Mesenchymal stem cell (in vitro differentiated cells and primary cell): ENCODE data around the gene TIMP2.

Source experiments
- DNase-seq: peaks from one replicate; pipeline ENCODE4 v3.0.0-alpha.2; 2013
- H2AFZ ChIP-seq: one replicate; pipeline ENCODE4 v1.6.1; 2013; ENCODE audit warnings: low read depth, mild to moderate bottlenecking, control low read depth, inconsistent platforms, low read length, moderate library complexity
- H2AK5ac ChIP-seq: 2 replicates; pipeline ENCODE4 v1.6.1; 2013; ENCODE audit warnings: low read length, moderate library complexity, mild to moderate bottlenecking, inconsistent platforms; ENCODE audit not compliant: severe bottlenecking
- H2BK120ac ChIP-seq: one replicate; pipeline ENCODE4 v1.6.1; 2013; ENCODE audit warnings: low read depth, mild to moderate bottlenecking, inconsistent platforms, low read length, moderate library complexity
- H2BK12ac ChIP-seq, 2 experiments: one replicate each; pipeline ENCODE4 v1.6.1; 2013; ENCODE audit warnings: inconsistent platforms in 2 of 2, low read length in 2 of 2, mild to moderate bottlenecking in 2 of 2, moderate library complexity in 2 of 2, control low read depth in 1 of 2
- H2BK15ac ChIP-seq: one replicate; pipeline ENCODE4 v1.6.1; 2013; ENCODE audit warnings: mild to moderate bottlenecking, low read depth, inconsistent platforms; ENCODE audit not compliant: poor library complexity, severe bottlenecking
- H2BK5ac ChIP-seq: 2 replicates; pipeline ENCODE4 v1.6.1; 2013; ENCODE audit warnings: low read depth, mild to moderate bottlenecking, low read length, control low read depth, inconsistent platforms; ENCODE audit not compliant: poor library complexity, severe bottlenecking
- H3K14ac ChIP-seq, 2 experiments: one replicate each; pipeline ENCODE4 v1.6.1; 2013; ENCODE audit warnings: inconsistent platforms in 2 of 2, low read length in 2 of 2, control low read depth in 1 of 2, mild to moderate bottlenecking in 1 of 2, moderate library complexity in 1 of 2
- H3K18ac ChIP-seq, 2 experiments: one replicate each; pipeline ENCODE4 v1.6.1; 2013; ENCODE audit warnings: inconsistent platforms in 2 of 2, low read length in 2 of 2, control low read depth in 1 of 2, low read depth in 1 of 2, mild to moderate bottlenecking in 1 of 2
- H3K23ac ChIP-seq, 2 experiments: one replicate each; pipeline ENCODE4 v1.6.1; 2013; ENCODE audit warnings: inconsistent platforms in 2 of 2, low read length in 2 of 2, mild to moderate bottlenecking in 2 of 2, moderate library complexity in 2 of 2, control low read depth in 1 of 2
- H3K27ac ChIP-seq: 2 replicates; pipeline ENCODE4 v1.5.1; 2013; ENCODE audit warnings: mild to moderate bottlenecking, moderate library complexity, low read length, control low read depth, inconsistent platforms; ENCODE audit not compliant: poor library complexity, severe bottlenecking
- H3K27me3 ChIP-seq, 2 experiments: 2 replicates each; pipeline versions ENCODE4 v1.6.1 to v1.7.0; 2013; ENCODE audit warnings: low read length in 2 of 2, mild to moderate bottlenecking in 2 of 2, moderate library complexity in 2 of 2, control low read depth in 1 of 2, inconsistent platforms in 1 of 2; ENCODE audit not compliant: control insufficient read depth in 1 of 2, insufficient read depth in 1 of 2
- H3K36me3 ChIP-seq, 2 experiments: 2 replicates each; pipeline versions ENCODE4 v1.6.1 to v1.7.0; 2013; ENCODE audit warnings: low read length in 2 of 2, control low read depth in 1 of 2, inconsistent platforms in 1 of 2, low read depth in 1 of 2, mild to moderate bottlenecking in 1 of 2; ENCODE audit not compliant: insufficient read depth in 2 of 2, control insufficient read depth in 1 of 2
- H3K4ac ChIP-seq, 2 experiments: one replicate each; pipeline ENCODE4 v1.6.1; 2013; ENCODE audit warnings: inconsistent platforms in 2 of 2, low read length in 2 of 2, mild to moderate bottlenecking in 2 of 2, moderate library complexity in 2 of 2, control low read depth in 1 of 2, low read depth in 1 of 2
- H3K4me1 ChIP-seq: 2 replicates; pipeline ENCODE4 v1.6.1; 2013; ENCODE audit warnings: low read depth, low read length, control low read depth; ENCODE audit not compliant: control insufficient read depth, insufficient read depth
- H3K4me2 ChIP-seq: 2 replicates; pipeline ENCODE4 v1.6.1; 2013; ENCODE audit warnings: low read length, mild to moderate bottlenecking, inconsistent platforms; ENCODE audit not compliant: poor library complexity, severe bottlenecking
- H3K4me3 ChIP-seq, 2 experiments: 2 replicates each; pipeline versions ENCODE4 v1.5.1 to v1.7.0; 2013; ENCODE audit warnings: low read length in 2 of 2, mild to moderate bottlenecking in 2 of 2, control low read depth in 1 of 2, low read depth in 1 of 2; ENCODE audit not compliant: insufficient read depth in 1 of 2
- H3K79me1 ChIP-seq: replicated peaks from 2 replicates; pipeline ENCODE4 v1.6.1; 2013; ENCODE audit warnings: mild to moderate bottlenecking, control low read depth, low read length, inconsistent platforms; ENCODE audit not compliant: poor library complexity, severe bottlenecking
- H3K9ac ChIP-seq: 2 replicates; pipeline ENCODE4 v1.7.0; 2013; ENCODE audit warnings: mild to moderate bottlenecking, low read length, moderate library complexity
- H3K9me3 ChIP-seq: 2 replicates; pipeline ENCODE4 v1.7.0; 2013; ENCODE audit warnings: mild to moderate bottlenecking, low read length; ENCODE audit not compliant: control insufficient read depth
- H4K8ac ChIP-seq: one replicate; pipeline ENCODE4 v1.6.1; 2013; ENCODE audit warnings: inconsistent platforms, mild to moderate bottlenecking, low read length, moderate library complexity
- H4K91ac ChIP-seq: one replicate; pipeline ENCODE4 v1.6.1; 2013; ENCODE audit warnings: mild to moderate bottlenecking, low read length, inconsistent platforms
- WGBS: methylation state at CpG from one replicate; pipeline ENCODE4 v1.1.7; 2013; ENCODE audit warnings: mixed read lengths; 5-methylcytosine and 5-hydroxymethylcytosine counted together

TIMP2 gene

GRCh38 chr17:78959803-78960202 lies 34.6 kb upstream of the TIMP2 start:
- H3K14ac ChIP-seq = no peak overlapping the region
- H2BK5ac ChIP-seq = no peak overlapping the region
- H3K27me3 ChIP-seq = no peaks in the 10 kb centered on the region
- no peak overlapping the region for H3K23ac ChIP-seq
- no peak overlapping the region for H2BK12ac ChIP-seq
- H3K27ac ChIP-seq = no peak overlapping the region
- H3K4me2 ChIP-seq = no peak overlapping the region
- H4K91ac ChIP-seq = no peak overlapping the region
- H3K9ac ChIP-seq = no peak overlapping the region
- no peak overlapping the region for H2AFZ ChIP-seq
- no peak overlapping the region for H3K4ac ChIP-seq
- H2BK120ac ChIP-seq = no peak overlapping the region
- no peaks in the 10 kb centered on the region for H3K9me3 ChIP-seq
- DNase-seq = no peak
- H3K4me1 ChIP-seq = peaks cover 6% of the 10 kb centered on the region
- 91% methylated on average over 12 of the region's 12 CpGs for WGBS
- no peak overlapping the region for H2AK5ac ChIP-seq
- H4K8ac ChIP-seq = no peak overlapping the region
- H2BK15ac ChIP-seq = no peak overlapping the region
- no peak overlapping the region for H3K4me3 ChIP-seq
- H3K18ac ChIP-seq = no peak overlapping the region
- no peaks in the 10 kb centered on the region for H3K36me3 ChIP-seq
- H3K79me1 ChIP-seq = no peaks in the 10 kb centered on the region

DNA sequence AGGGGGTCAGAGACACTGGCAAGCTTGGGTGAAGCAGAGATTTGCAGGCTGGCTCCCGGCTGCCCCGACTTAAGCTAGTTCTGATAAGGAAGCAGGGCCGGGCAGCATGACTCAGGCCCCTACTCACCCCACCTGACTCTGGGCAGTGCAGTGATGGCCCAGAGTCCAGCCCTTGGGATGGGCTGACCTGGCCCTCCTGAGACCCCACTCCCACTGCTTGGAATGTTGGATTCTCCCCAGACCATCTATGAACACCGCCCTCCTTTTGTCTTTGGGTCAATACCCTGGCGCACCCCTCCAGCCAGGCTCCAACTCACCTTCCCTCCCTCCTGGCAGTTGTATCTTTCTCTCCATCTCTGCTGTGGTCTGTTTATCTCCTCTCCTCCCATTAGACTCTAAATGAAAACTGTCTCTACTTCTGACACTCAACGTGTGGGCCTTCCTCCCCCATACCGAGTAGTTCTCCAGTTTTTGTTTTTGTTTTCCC lies 33.5 kb upstream of the TIMP2 start:
- Histone ChIP-seq H4K91ac (no peak overlapping the region), H3K79me1 (no peaks in the 10 kb centered on the region), H3K27ac (no peak overlapping the region), H3K27me3 (no peaks in the 10 kb centered on the region), H3K4me3 (no peak overlapping the region), H3K36me3 (no peaks in the 10 kb centered on the region), H3K14ac (no peak overlapping the region), H3K9ac (no peak overlapping the region), H3K4me1 (peaks cover 6% of the 10 kb centered on the region), H3K4ac (no peak overlapping the region), H2AK5ac (no peak overlapping the region), H2AFZ (no peak overlapping the region), H2BK5ac (no peak overlapping the region), H3K18ac (no peak overlapping the region), H2BK15ac (no peak overlapping the region), H4K8ac (no peak overlapping the region), H3K4me2 (no peak overlapping the region), H3K23ac (no peak overlapping the region), H3K9me3 (no peaks in the 10 kb centered on the region), H2BK120ac (no peak overlapping the region), H2BK12ac (no peak overlapping the region)
- WGBS = 87% methylated on average over 7 of the region's 7 CpGs
- no peak for DNase-seq

DNA sequence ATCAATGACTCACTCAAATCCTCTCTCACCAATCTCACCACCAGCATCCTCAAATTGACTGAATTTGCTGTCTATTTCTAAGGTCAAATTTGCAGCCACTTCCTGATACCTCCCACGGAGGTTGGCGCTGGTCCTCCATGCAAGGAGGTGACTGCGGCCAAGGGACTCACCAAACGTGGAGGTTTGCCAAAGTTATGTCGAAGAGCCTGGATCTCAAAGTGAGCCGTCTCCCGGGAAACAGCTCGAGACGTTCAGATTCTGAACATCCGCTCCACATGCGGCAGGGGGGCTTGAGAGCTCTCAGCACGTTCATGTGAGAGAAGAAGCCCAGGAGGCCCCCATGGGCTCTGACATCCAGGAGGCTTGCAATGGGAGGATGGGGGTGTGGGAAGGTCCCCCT lies 31.9 kb upstream of the TIMP2 start:
- no peak overlapping the region for H3K4me2 ChIP-seq
- no peak overlapping the region for H4K8ac ChIP-seq
- H3K14ac ChIP-seq = no peak overlapping the region
- no peak overlapping the region for H3K4ac ChIP-seq
- no peak for DNase-seq
- no peak overlapping the region for H2BK120ac ChIP-seq
- no peak overlapping the region for H2AK5ac ChIP-seq
- no peak overlapping the region for H3K4me3 ChIP-seq
- H3K27ac ChIP-seq = no peak overlapping the region
- WGBS = 91% methylated on average over 12 of the region's 12 CpGs
- no peak overlapping the region for H4K91ac ChIP-seq
- H3K9me3 ChIP-seq = no peaks in the 10 kb centered on the region
- no peak overlapping the region for H3K9ac ChIP-seq
- no peak overlapping the region for H2AFZ ChIP-seq
- no peak overlapping the region for H3K23ac ChIP-seq
- no peak overlapping the region for H2BK12ac ChIP-seq
- H3K27me3 ChIP-seq = no peaks in the 10 kb centered on the region
- H3K4me1 ChIP-seq = peaks cover 4% of the 10 kb centered on the region
- H2BK15ac ChIP-seq = no peak overlapping the region
- H2BK5ac ChIP-seq = no peak overlapping the region
- no peaks in the 10 kb centered on the region for H3K79me1 ChIP-seq
- H3K18ac ChIP-seq = no peak overlapping the region
- H3K36me3 ChIP-seq = no peaks in the 10 kb centered on the region

DNA sequence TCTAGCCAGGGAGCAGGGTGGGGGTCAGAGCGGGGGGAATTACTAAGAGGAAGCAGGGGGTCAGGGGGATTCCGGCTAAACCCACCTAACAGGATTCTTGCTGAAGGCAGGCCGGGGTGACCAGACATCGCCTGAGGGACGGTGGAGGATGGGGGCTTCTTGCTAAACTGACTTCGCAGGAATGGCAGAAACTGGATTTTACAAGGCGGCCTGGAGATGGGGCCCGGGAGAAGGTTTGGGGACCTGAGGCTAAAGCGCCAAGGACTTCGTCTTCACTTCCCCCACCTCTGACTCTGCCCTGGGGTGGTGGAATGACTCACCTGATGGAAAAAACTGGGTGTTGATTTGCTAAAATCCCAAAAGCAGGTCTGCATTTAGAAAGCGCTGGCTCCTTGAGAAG lies 31.1 kb upstream of the TIMP2 start:
- Histone ChIP-seq H3K9me3 (peaks cover 5% of the 10 kb centered on the region), H3K4me3 (no peak overlapping the region), H3K14ac (no peak overlapping the region), H3K4ac (no peak overlapping the region), H3K18ac (no peak overlapping the region), H2BK5ac (no peak overlapping the region), H3K4me1 (peaks cover 10% of the 10 kb centered on the region), H2AFZ (no peak overlapping the region), H3K27ac (no peak overlapping the region), H4K91ac (no peak overlapping the region), H2AK5ac (no peak overlapping the region), H4K8ac (no peak overlapping the region), H2BK12ac (no peak overlapping the region), H3K9ac (no peak overlapping the region), H2BK120ac (no peak overlapping the region), H3K23ac (no peak overlapping the region), H3K4me2 (no peak overlapping the region), H3K36me3 (no peaks in the 10 kb centered on the region), H2BK15ac (no peak overlapping the region), H3K27me3 (no peaks in the 10 kb centered on the region), H3K79me1 (no peaks in the 10 kb centered on the region)
- DNase-seq = no peak
- WGBS = 89% methylated on average over 7 of the region's 11 CpGs
